ENCODE results near the gene TDRD12.
"Not testable (repeated sequence)": the region's sequence is repeated elsewhere in the genome, so short reads cannot be mapped to it uniquely, and the experiment has no call there.

DNA sequence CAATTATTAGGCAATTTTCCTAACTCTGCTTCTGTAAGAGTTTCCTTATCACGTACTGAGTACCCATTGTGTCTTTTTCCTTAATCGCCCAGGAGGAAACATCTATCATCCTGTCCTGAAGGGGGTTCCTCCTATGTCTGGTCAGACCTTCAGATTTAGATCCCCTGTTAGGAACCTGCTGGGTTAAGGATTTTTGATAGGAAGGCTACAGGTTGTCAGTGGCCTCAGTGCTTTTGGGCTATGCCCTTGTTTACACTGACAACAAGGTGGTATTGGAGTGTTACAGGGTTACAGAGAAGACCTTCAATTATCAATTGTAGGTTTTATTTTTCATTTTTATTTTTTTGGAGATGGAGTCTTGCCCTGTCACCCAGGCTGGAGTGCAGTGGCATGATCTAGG lies 24.7 kb upstream of the TDRD12 start:
- not testable (repeated sequence) for TF ChIP-seq EZH2 (IDR thresholded peaks at IDR 0.05; ENCODE audit: borderline replicate concordance, low read depth, low read length, poor library complexity, severe bottlenecking)
- TF ChIP-seq, protein P1, sequence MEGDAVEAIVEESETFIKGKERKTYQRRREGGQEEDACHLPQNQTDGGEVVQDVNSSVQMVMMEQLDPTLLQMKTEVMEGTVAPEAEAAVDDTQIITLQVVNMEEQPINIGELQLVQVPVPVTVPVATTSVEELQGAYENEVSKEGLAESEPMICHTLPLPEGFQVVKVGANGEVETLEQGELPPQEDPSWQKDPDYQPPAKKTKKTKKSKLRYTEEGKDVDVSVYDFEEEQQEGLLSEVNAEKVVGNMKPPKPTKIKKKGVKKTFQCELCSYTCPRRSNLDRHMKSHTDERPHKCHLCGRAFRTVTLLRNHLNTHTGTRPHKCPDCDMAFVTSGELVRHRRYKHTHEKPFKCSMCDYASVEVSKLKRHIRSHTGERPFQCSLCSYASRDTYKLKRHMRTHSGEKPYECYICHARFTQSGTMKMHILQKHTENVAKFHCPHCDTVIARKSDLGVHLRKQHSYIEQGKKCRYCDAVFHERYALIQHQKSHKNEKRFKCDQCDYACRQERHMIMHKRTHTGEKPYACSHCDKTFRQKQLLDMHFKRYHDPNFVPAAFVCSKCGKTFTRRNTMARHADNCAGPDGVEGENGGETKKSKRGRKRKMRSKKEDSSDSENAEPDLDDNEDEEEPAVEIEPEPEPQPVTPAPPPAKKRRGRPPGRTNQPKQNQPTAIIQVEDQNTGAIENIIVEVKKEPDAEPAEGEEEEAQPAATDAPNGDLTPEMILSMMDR (conservative IDR thresholded peaks at IDR 0.05; ENCODE audit: low read depth, low read length): not testable (repeated sequence)

Measured in A673 (cell line).